ENCODE data around the gene DCHS1.

The DCHS1 gene

DNA sequence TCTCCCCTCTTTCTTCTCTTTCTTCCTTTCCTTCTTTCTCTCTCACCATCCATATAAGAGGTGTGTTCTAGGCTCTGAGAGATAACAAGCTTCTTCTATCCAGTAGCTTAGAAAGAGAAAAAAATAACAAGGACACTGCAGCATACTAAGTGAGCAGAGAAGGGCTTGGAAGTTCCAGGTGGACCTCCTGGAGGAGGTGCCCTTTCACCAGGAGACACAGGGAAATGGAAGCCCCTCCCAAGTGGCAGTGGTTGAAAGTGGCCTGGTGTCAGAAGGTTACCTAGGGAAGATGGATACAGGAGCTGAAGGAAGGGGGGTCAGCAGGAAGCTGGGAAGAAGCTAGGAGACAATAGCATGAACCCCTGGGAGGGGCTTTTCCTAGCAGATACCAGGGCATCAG lies 5.5 kb downstream of the DCHS1 start:
- H3K27me3 ChIP-seq = no peaks in the 10 kb centered on the region
- peaks cover 0 to 46% (median 30%) of the 10 kb centered on the region in 4 donors for H3K4me1 ChIP-seq

DNA sequence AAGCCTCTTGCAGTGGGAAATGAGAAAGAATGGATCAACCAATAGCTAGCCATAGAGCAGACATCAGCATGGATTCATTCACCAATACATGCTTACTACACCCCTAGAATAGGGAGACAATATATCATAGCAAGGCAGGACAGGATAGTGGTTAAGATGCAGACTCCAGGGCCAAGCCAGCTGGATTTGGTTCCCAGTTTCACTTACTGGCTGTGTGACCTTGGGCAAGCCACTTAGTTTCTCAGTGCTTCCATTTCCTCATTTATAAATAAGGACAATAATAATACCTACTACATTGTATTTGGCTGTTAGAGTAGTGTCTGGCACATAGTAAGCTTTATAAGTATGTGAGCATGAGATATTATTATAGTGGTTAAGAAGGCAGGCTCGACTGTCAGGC lies 7.1 kb downstream of the DCHS1 start:
- TF ChIP-seq, protein P1, sequence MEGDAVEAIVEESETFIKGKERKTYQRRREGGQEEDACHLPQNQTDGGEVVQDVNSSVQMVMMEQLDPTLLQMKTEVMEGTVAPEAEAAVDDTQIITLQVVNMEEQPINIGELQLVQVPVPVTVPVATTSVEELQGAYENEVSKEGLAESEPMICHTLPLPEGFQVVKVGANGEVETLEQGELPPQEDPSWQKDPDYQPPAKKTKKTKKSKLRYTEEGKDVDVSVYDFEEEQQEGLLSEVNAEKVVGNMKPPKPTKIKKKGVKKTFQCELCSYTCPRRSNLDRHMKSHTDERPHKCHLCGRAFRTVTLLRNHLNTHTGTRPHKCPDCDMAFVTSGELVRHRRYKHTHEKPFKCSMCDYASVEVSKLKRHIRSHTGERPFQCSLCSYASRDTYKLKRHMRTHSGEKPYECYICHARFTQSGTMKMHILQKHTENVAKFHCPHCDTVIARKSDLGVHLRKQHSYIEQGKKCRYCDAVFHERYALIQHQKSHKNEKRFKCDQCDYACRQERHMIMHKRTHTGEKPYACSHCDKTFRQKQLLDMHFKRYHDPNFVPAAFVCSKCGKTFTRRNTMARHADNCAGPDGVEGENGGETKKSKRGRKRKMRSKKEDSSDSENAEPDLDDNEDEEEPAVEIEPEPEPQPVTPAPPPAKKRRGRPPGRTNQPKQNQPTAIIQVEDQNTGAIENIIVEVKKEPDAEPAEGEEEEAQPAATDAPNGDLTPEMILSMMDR (IDR thresholded peaks at IDR 0.05) = no peak
- peaks cover 0 to 35% (median 21%) of the 10 kb centered on the region in 4 donors for H3K4me1 ChIP-seq
- intact Hi-C loops (cut with DNase I; ENCODE audit: low total_unique reads) = no loop called here
- no peaks in the 10 kb centered on the region for H3K27me3 ChIP-seq
- H3K36me3 ChIP-seq = no peaks in the 10 kb centered on the region
- H3K9me3 ChIP-seq = no peaks in the 10 kb centered on the region
- H3K27ac ChIP-seq = peak overlapping the region in 1 of 2 donors; percentile 68
- no peak for DNase-seq
- no peak overlapping the region for H3K4me3 ChIP-seq

More for the DNA sequence above, 5.5 kb downstream of the DCHS1 start:
- TF ChIP-seq, protein P1 (IDR thresholded peaks at IDR 0.05) = no peak
- H3K27ac ChIP-seq = no peak overlapping the region
- H3K4me3 ChIP-seq = no peak overlapping the region
- no peaks in the 10 kb centered on the region for H3K36me3 ChIP-seq
- H3K9me3 ChIP-seq = no peaks in the 10 kb centered on the region
- intact Hi-C loops (cut with DNase I; ENCODE audit: low total_unique reads) = no loop called here
- no peak for DNase-seq

DNA sequence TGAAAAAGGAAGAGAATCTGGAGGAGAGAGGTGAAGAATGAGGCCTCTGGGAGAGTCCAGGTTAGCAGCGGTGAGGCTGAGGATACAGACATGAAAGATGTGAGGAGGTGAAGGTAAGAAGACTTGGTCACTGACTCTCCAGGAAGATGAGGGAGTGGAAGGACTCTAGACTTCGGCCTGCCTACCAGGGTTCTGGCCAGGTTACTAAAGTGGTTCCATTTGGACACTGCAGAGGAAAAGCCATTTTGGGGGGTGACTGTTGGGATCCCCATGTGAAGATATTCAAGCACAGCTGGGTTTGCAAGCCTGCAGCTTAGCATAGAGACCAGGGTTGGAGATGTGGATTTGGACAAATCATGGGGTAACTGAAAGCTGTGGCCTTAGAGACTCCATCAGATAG lies 7.8 kb downstream of the DCHS1 start:
- intact Hi-C loops (cut with DNase I; ENCODE audit: low total_unique reads) = no loop called here
- no peaks in the 10 kb centered on the region for H3K36me3 ChIP-seq

DNA sequence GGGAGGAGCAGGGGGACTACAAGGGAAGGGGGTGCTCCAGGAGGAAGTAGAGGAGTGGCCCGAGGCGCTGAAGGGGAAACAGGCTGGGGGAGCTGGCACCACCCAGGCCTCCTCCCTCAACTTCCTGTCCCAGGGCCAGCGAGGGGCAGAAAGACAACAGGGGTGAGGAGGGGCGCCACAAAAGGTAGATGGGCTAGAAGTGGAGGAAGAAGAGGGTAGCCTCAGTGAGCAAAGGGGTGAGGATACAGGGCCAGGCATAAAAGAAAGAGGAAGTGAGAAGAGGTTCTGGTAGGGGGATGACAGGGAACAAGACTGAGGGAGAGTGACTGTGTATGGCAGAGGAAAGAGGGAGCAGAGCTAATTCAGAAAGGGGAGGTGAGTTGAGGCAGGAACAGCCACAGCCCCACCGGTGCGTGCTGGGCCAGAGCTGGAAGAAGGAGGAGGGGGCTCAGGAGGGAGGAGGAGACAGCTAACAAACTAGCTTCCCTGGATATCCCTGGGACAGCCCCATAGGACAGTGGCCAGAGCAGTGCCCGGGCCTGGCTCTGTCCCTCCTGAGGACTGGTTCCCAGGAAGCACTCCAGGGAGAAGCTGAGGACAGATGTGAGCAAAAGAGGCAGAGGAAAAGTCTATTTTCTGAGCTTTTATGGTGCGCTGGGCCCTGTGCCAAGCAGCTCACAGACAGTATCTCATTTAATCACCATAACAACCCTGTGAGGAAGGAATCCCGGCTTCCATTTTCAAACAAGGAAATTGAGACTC lies 8.5 kb downstream of the DCHS1 start:
- no peak for DNase-seq
- no peaks in the 10 kb centered on the region for H3K36me3 ChIP-seq
- H3K4me3 ChIP-seq = no peak overlapping the region
- no peaks in the 10 kb centered on the region for H3K27me3 ChIP-seq
- H3K27ac ChIP-seq = peak overlapping the region; percentile 59 to 68
- TF ChIP-seq, protein P1 (IDR thresholded peaks at IDR 0.05) = no peak
- peaks cover 0 to 35% (median 21%) of the 10 kb centered on the region in 4 donors for H3K4me1 ChIP-seq
- H3K9me3 ChIP-seq = no peaks in the 10 kb centered on the region
- intact Hi-C loops (cut with DNase I; ENCODE audit: low total_unique reads) = no loop called here

More for the DNA sequence above, 7.8 kb downstream of the DCHS1 start:
- Histone ChIP-seq H3K27ac (peak overlapping the region; percentile 59 to 68), H3K27me3 (no peaks in the 10 kb centered on the region), H3K4me3 (no peak overlapping the region), H3K9me3 (no peaks in the 10 kb centered on the region), H3K4me1 (peaks cover 0 to 35% (median 21%) of the 10 kb centered on the region in 4 donors)
- TF ChIP-seq, protein P1 (IDR thresholded peaks at IDR 0.05) = no peak
- DNase-seq = no peak

DNA sequence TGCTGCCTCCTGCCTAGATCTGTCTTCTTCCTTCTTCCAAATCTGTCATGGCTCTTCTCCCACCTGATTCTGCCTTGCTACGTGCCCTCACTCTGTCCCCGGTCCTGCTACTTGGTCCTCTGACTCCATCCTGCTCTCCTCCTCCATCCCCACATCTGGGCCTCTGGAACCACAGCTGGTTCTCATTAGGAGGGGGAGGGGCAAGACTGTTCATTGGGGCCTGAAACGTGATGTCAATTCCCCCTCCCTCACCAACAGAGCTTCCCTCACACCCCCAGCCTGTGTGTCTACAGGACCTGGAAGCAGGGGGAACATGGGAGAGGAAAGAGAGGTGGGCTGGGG lies 9.1 kb downstream of the DCHS1 start:
- Histone ChIP-seq H3K27ac (peak overlapping the region; percentile 59 to 68), H3K9me3 (no peaks in the 10 kb centered on the region), H3K4me3 (no peak overlapping the region), H3K27me3 (no peaks in the 10 kb centered on the region), H3K4me1 (peaks cover 0 to 35% (median 21%) of the 10 kb centered on the region in 4 donors), H3K36me3 (no peaks in the 10 kb centered on the region)
- TF ChIP-seq, protein P1 (IDR thresholded peaks at IDR 0.05) = no peak
- intact Hi-C loops (cut with DNase I; ENCODE audit: low total_unique reads) = no loop called here
- DNase-seq = no peak

Data from tibial artery (tissue), 4 donors.